ENCODE measurements around the gene CLDN9. TPM values are rescaled to one million over a fixed set of nuclear protein-coding genes. Genes with fewer than 3 reads are reported as not detected.
"Not testable (repeated sequence)": the region's sequence is repeated elsewhere in the genome, so short reads cannot be mapped to it uniquely, and the experiment has no call there.

Gene CLDN9
- total RNA-seq, 1 experiment from 2014 or later: not detected

- DNase-seq (ENCODE audit: low read depth): no peak
These were observed 16.9 kb downstream of the CLDN9 start for GRCh38 chr16:3029491-3030221.

GRCh38 chr16:3030222-3031212, 17.8 kb downstream of the CLDN9 start:
- DNase-seq (ENCODE audit: low read depth): no peak

DNA sequence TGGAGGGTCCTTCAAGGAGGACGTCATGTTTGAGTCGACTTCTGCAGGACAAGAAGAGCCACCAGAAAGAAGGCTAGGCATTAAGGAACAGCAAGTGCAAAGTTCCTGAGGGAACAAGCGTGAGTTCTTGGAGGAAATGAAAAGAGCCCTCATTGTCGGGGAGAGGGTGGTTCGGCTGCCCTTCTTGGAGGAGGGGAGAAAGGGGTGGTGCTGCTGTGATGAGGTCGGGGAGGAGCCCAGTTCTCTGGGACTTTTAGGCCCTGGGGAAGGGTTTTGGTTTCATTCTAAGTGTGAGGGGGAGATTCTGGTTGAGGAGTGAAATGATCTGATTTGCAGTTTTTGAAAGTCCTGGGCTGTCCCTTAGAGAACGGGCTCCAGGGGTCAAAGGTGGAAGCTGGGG, 19.9 kb downstream of the CLDN9 start:
- DNase-seq (ENCODE audit: low read depth): no peak

GRCh38 chr16:3035289-3035971, 22.7 kb downstream of the CLDN9 start:
- no peak for DNase-seq (ENCODE audit: low read depth)

DNA sequence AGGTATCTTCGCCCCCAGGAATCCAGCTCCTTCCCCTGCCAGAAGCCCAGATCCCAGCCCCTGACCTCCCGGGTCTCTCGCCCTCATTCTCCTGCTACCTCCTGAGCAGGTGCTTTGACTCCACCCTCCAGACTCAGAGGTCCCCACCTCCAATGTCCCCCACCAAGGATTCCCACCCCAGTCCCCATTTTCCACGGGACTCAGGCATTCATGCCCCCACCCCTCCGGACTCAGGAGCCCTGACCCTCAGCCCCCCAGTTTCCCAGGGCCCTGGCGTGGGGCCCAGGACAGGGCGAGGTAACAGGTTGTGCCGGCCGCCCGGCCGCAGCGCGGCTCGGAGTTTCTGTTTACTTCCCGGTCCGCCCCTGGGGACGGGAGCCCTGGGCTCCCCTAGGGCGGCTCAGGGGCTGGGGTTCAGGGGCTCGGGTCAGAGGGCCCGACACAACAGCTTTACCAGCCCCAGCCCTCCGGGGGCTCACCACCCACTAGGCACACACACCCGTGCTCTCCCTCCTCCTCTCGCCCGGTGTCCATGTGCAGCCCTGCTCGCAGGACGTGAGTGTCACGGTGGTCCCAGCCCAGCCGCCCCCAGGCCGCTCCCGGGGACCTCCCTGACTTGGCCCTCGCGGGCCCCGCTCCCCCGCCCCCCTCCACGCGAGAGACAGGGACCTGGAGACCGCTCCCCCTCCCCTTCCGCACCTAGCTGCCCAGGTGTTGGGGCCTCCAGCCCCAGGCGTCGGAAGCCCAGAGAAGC, 23.4 kb downstream of the CLDN9 start:
- DNase-seq (ENCODE audit: low read depth): no peak

- DNase-seq (ENCODE audit: low read depth): no peak
These were observed 24.1 kb downstream of the CLDN9 start, which contains the start of gene BICDL2 for GRCh38 chr16:3036726-3037315. BICDL2 (minus strand) TSS chr16:3036944; CDS start chr16:3035496, 1,448 bp downstream.

DNA sequence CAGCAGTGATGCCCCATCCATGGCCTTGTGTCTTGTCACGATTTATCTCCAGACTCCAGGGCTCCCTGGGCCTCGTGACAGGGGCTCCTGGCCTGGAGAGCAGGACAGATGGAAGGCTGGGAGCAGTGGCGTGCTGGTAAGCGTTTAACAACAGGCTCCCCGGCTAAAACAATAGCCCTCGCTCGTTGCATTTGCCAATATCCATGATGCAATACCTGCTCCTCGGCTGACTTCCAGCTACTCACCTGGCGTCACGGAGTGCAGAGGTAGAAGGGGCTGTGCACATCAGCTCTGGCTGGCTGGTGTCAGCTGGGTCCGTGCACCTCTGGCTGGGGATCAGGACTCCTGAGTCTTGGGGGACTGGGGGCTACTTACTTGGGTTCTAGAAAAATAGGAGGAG, 25.5 kb downstream of the CLDN9 start:
- no peak for DNase-seq (ENCODE audit: low read depth)

DNA sequence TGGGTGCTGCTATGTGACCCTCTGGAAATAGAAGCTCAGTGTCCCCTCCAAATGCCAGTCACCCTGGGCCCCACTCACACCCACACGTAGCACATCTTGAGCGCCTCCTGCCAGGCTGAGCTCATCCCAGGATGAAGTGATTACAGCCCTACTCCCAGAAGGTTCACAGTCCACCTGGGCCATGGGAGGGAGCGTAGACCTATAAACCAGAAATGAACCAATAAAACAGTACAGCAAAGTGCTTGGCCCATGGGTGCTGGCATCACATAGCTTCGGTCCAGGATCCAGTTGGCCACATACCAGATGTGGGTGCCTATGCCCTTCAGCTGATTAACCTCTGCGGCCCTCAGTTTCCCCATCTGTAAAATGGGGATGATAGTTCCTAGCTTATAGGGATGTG, 26.2 kb downstream of the CLDN9 start:
- no peak for DNase-seq (ENCODE audit: low read depth)

GRCh38 chr16:3042376-3042775, 29.7 kb downstream of the CLDN9 start:
- DNase-seq (ENCODE audit: low read depth): no peak

DNA sequence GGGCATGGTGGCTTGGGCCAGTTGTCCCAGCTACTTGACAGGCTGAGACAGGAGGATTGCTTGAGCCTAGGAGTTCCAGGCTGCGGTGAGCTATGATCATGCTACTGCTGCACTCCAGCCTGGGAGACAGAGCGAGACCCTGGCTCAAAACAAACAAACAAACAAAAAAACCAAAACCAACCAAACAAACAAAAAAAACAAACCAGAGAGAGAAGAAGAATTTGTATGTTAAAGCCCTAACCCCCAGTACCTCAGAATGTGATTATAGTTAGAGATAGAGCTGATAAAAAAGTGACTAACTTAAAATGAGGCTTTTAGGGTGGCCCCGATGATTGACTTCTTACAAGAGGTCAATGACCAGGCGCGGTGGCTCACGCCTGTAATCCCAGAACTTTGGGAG, 32.0 kb downstream of the CLDN9 start:
- DNase-seq (ENCODE audit: low read depth): no peak

GRCh38 chr16:3045758-3046640, 33.3 kb downstream of the CLDN9 start, which contains the start of gene MMP25:
MMP25 (plus strand) TSS chr16:3046561; CDS start chr16:3046918, 357 bp downstream.
- DNase-seq (ENCODE audit: low read depth): no peak

DNA sequence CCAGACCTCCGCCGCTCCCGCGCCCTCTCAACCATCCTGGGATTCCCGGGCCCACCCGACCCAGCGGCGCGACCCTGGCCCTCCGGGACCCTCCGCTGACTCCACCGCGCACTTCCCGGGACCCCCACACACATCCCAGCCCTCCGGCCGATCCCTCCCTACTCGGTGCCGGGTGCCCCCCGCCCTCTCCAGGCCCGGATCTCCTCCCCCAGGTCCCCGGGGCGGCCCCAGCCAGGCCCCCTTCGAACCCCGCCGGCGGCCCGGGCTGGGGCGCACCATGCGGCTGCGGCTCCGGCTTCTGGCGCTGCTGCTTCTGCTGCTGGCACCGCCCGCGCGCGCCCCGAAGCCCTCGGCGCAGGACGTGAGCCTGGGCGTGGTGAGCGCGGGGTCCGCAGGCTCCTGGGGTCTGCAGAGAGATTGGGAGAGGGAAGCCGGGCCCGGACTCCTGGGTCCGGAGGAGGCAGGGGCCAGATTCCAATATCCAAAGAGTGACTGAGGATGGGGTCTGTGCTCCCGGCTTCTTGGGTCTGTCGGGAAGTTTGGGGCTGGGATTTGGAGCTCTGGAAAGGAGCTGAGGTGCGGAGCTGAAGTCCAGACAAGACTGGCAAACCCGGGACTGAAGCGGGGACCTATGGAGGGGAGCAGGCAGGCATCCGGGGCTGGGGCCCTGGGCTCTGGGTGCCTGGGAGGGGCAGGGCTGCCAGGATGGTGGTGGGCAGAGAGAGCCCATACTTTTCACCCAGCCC, 34.1 kb downstream of the CLDN9 start:
- DNase-seq (ENCODE audit: low read depth): no peak

GRCh38 chr16:3047387-3047720, 34.6 kb downstream of the CLDN9 start:
- DNase-seq (ENCODE audit: low read depth): no peak

DNA sequence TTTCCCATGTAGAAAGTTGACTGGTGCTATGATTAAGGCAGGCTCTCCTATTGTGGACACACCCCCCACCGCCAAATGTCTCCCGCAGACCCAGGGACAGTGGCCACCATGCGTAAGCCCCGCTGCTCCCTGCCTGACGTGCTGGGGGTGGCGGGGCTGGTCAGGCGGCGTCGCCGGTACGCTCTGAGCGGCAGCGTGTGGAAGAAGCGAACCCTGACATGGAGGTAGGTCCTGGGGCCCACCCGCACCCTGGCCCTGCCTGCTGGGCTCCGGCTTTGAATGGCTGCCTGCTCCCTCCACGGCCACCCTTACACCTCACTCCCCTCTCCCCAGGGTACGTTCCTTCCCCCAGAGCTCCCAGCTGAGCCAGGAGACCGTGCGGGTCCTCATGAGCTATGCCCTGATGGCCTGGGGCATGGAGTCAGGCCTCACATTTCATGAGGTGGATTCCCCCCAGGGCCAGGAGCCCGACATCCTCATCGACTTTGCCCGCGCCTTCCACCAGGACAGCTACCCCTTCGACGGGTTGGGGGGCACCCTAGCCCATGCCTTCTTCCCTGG, 37.3 kb downstream of the CLDN9 start:
- DNase-seq (ENCODE audit: low read depth): no peak

- DNase-seq (ENCODE audit: low read depth): no peak
These were observed 37.8 kb downstream of the CLDN9 start for GRCh38 chr16:3050487-3050886.

- no peak for DNase-seq (ENCODE audit: low read depth)
These were observed 38.3 kb downstream of the CLDN9 start for GRCh38 chr16:3051009-3051408.

- DNase-seq (ENCODE audit: low read depth): no peak
These were observed 38.8 kb downstream of the CLDN9 start for GRCh38 chr16:3051494-3051893.

GRCh38 chr16:3052571-3053329, 40.0 kb downstream of the CLDN9 start:
- not testable (repeated sequence) for DNase-seq (ENCODE audit: low read depth)
